ENCODE data around the gene FKBP5.

DNA sequence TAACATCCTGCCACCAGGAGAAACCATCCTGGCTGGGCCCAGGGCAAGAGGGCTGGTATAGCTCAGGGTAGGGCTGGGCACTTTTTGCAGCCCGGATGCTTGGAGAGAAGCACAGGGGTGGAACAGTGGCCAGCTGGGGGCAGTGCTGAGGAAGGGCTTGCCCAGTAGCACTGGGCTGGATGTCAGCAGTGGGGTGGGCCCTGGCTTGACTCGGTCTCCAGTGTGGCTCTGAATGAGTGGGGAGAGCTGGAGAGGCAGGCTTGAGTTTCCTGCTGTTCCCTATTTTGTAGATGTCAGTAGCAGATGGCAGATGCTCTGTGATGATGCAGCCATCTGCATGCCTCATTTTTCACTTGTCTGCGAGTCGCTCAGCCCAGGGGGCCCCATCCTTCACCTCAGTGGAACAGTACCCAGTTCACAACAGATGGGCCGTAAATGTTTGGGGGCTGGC is 119.7 kb downstream of the FKBP5 start:
- TF ChIP-seq, protein P1, sequence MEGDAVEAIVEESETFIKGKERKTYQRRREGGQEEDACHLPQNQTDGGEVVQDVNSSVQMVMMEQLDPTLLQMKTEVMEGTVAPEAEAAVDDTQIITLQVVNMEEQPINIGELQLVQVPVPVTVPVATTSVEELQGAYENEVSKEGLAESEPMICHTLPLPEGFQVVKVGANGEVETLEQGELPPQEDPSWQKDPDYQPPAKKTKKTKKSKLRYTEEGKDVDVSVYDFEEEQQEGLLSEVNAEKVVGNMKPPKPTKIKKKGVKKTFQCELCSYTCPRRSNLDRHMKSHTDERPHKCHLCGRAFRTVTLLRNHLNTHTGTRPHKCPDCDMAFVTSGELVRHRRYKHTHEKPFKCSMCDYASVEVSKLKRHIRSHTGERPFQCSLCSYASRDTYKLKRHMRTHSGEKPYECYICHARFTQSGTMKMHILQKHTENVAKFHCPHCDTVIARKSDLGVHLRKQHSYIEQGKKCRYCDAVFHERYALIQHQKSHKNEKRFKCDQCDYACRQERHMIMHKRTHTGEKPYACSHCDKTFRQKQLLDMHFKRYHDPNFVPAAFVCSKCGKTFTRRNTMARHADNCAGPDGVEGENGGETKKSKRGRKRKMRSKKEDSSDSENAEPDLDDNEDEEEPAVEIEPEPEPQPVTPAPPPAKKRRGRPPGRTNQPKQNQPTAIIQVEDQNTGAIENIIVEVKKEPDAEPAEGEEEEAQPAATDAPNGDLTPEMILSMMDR (IDR thresholded peaks at IDR 0.05) = no peak
- no peak for TF ChIP-seq POLR2A (IDR thresholded peaks at IDR 0.05)

Data from ovary (tissue), 3 donors.